ENCODE results near the gene C3orf18. TPM values are rescaled to one million over a fixed set of nuclear protein-coding genes. Genes with fewer than 3 reads are reported as not detected.

C3orf18 gene
- total RNA-seq, 1 experiment from 2014 or later = 10.1 TPM

GRCh38 chr3:50588759-50589433, 21.3 kb upstream of the C3orf18 start:
- ATAC-seq (no peak), DNase-seq (ENCODE audit: low read depth, low spot score) (no peak)
- no peaks in the 10 kb centered on the region for H3K9me3 ChIP-seq (ENCODE audit: control insufficient read depth in 1 of 2, insufficient read depth in 1 of 2, low read depth in 1 of 2, low read length in 2 of 2)
- ChIA-PET RAD21 (ENCODE audit: low non-redundant PET in 1 of 2, low total read pairs in 2 of 2, uncharacterized antibody in 2 of 2, unreplicated experiment in 2 of 2) (interaction anchor here in 1 of 2 experiments (1.5 kb wide), 1 partner anchor 13 kb away, joined by 3 read pairs; no protein-coding TSS in a partner anchor), POLR2A (interaction anchor here (0.9 kb wide), 1 partner anchor 12 kb away, joined by 3 read pairs; no protein-coding TSS in a partner anchor), CTCF (interaction anchor here (1.2 kb wide), 1 partner anchor 12 kb away, joined by 3 read pairs; no protein-coding TSS in a partner anchor)
- H3K9ac ChIP-seq (ENCODE audit: low read length) = no peak overlapping the region
- H3K27me3 ChIP-seq (ENCODE audit: insufficient read depth, low read length) = no peaks in the 10 kb centered on the region
- TF ChIP-seq RAD21 (IDR thresholded peaks at IDR 0.05; ENCODE audit: low read depth) (no peak), CTCF (IDR thresholded peaks at IDR 0.05 in 2 of 3, conservative IDR thresholded peaks at IDR 0.05 in 1 of 3; ENCODE audit: borderline replicate concordance in 1 of 3, insufficient read depth in 1 of 3, low read depth in 2 of 3, low read length in 2 of 3) (no peak), ATF3 (IDR thresholded peaks at IDR 0.05) (no peak), CBX3 (IDR thresholded peaks at IDR 0.05; ENCODE audit: low read depth) (no peak), ELF1 (IDR thresholded peaks at IDR 0.05; ENCODE audit: borderline replicate concordance, low read depth) (no peak), EZH2phosphoT487 (IDR thresholded peaks at IDR 0.05; ENCODE audit: borderline replicate concordance) (no peak), TCF7L2 (IDR thresholded peaks at IDR 0.05; ENCODE audit: borderline replicate concordance, extremely low read depth, insufficient read depth, insufficient read length) (no peak)
- TF ChIP-seq, protein P1, sequence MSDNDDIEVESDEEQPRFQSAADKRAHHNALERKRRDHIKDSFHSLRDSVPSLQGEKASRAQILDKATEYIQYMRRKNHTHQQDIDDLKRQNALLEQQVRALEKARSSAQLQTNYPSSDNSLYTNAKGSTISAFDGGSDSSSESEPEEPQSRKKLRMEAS (IDR thresholded peaks at IDR 0.05) = no peak
- no peaks in the 10 kb centered on the region for H3K36me3 ChIP-seq (ENCODE audit: control insufficient read depth in 1 of 2, insufficient read depth in 2 of 2, low read length in 2 of 2)
- no peak overlapping the region for H3K4me3 ChIP-seq (replicated peaks in 1 of 2; ENCODE audit: low read depth in 1 of 2, low read length in 2 of 2)
- no TSS peak for BruUV-seq (replicated peaks)
- H3K79me2 ChIP-seq (ENCODE audit: insufficient read depth, low read length) = no peaks in the 10 kb centered on the region
- no peak overlapping the region for H2AFZ ChIP-seq (ENCODE audit: low read depth, low read length, poor library complexity, severe bottlenecking)
- peaks cover 7 to 22% of the 10 kb centered on the region in 2 experiments; a peak in 3 of 4 replicates for H3K4me1 ChIP-seq (ENCODE audit: control insufficient read depth in 1 of 2, insufficient read depth in 2 of 2, low read length in 2 of 2)
- no peaks in the 10 kb centered on the region for H3K9me2 ChIP-seq (ENCODE audit: insufficient read depth)
- no peak overlapping the region for H3K4me2 ChIP-seq (ENCODE audit: low read length)
- no peak overlapping the region for H3K27ac ChIP-seq (ENCODE audit: low read depth, low read length)
- intact Hi-C loops (cut with micrococcal nuclease) = no loop called here
- H4K20me1 ChIP-seq (ENCODE audit: insufficient read depth) = no peaks in the 10 kb centered on the region
